Gastrocnemius medialis (tissue), 4 donors: ENCODE results near the gene TUBGCP3. TPM values are rescaled to one million over a fixed set of nuclear protein-coding genes. Genes with fewer than 3 reads are reported as not detected.

Experiments used
- ATAC-seq, 2 donors: fragments of 150-250 bp; one replicate each; pipeline ENCODE4 v1.9.1; 2016
- DNase-seq, 2 donors: peaks; one replicate each; pipeline ENCODE4 v3.0.0-alpha.2; 2019
- H3K27ac ChIP-seq, 4 donors: fragments of 200-600 bp; sonication (generic); 1 replicate in 1 of 4; 2 replicates in 3 of 4; pipeline ENCODE4 v1.5.1; 2016 to 2018; ENCODE audit warnings: mild to moderate bottlenecking in 2 of 4, moderate library complexity in 1 of 4
- H3K27me3 ChIP-seq, 3 donors: fragments of 200-600 bp; sonication (generic) in 2 of 3; 1 replicate in 1 of 3; 2 replicates in 2 of 3; pipeline versions ENCODE4 v1.5.1 to v1.6.0; 2016 to 2019; ENCODE audit warnings: mild to moderate bottlenecking in 1 of 3, moderate library complexity in 1 of 3
- H3K36me3 ChIP-seq, 2 donors: fragments of 200-600 bp; sonication (generic) in 1 of 2; one replicate each; pipeline ENCODE4 v1.5.1; 2017 to 2018
- H3K4me1 ChIP-seq, 2 donors: fragments of 200-600 bp; sonication (generic) in 1 of 2; one replicate each; pipeline ENCODE4 v1.5.1; 2016 to 2017; ENCODE audit warnings: mild to moderate bottlenecking in 2 of 2
- H3K4me3 ChIP-seq, 4 donors: fragments of 200-600 bp; sonication (generic) in 3 of 4; 1 replicate in 1 of 4; 2 replicates in 3 of 4; pipeline ENCODE4 v1.5.1; 2016 to 2019; ENCODE audit warnings: mild to moderate bottlenecking in 2 of 4
- H3K9me3 ChIP-seq, 3 donors: fragments of 200-600 bp; sonication (generic) in 2 of 3; 1 replicate in 1 of 3; 2 replicates in 2 of 3; pipeline ENCODE4 v1.5.1; 2016 to 2019
- CTCF ChIP-seq, 5 experiments: fragments of 450-650 bp in 3 of 5; fragments of 200-600 bp in 2 of 5; sonication (generic) in 2 of 5; IDR thresholded peaks in 4 of 5; conservative IDR thresholded peaks in 1 of 5; 1 replicate in 4 of 5; 2 replicates in 1 of 5; pipeline ENCODE4 v1.5.1; 2016 to 2019; ENCODE audit warnings: antibody characterized with exemption in 5 of 5, mild to moderate bottlenecking in 3 of 5, moderate library complexity in 3 of 5
- POLR2A ChIP-seq, 2 donors: fragments of 450-650 bp; IDR thresholded peaks; one replicate each; pipeline ENCODE4 v1.6.1; 2017; ENCODE audit warnings: antibody characterized with exemption in 2 of 2, mild to moderate bottlenecking in 2 of 2, moderate library complexity in 2 of 2
- in situ Hi-C, 4 donors: fragments of 200-750 bp; cut with MboI; loops; one replicate each; pipeline versions ENCODE4 v1.15.0 to v1.8.0; 2017; ENCODE audit warnings: low sequenced_read_pairs in 4 of 4
- intact Hi-C: fragments of 100-400 bp; cut with DNase I; formaldehyde crosslinking; loops from one replicate; pipeline ENCODE4 v1.15.1; 2023; ENCODE audit warnings: low total_unique reads
- total RNA-seq, 4 donors: library from RNA; depleted of rRNA; stranded (reverse); fragments of >200 nt; gene quantifications; one replicate each; pipeline versions ENCODE4 v1.1.0 to v1.2.3, GENCODE V29; 2016

The TUBGCP3 gene
- total RNA-seq, 4 donors from 2014 or later, result 10.0 to 14.3 (median 11.0) TPM

DNA sequence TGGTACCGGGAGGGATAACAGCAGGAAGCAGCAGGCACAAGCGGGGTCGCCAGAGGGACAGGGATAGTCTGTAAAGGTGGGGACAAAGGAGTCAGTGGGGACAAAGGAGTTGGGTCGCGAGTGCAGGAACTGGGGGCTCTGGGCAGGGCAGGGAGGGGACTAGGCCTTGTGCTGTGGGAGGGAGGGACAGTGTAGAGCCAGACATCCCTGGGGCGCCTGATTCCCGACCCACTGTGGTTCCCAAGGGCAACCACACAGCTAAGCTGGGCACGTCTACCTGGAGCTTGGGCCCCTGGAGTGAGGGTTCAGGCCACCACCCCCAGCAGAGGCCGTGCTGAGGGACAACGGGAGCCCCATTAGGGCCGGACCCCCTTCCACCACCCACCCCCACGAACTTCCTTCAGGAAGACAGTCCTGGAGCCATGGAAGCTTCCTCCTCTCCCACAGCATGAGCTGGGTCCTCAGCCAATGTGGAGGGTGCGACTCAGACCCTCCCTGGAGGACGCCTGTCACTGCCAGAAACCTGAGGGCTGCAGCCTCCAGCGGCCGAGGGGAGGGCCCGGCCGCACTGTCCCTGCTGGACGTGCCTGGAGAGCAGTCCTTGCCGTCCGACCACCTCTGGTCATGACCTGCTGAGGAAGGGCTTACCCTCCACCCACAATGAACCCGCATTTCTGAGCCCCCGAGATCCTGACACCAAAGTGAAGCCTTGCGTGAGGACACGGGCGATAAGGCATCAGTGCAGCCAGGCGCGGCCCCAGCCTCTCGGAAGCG lies 133.9 kb downstream of the TUBGCP3 start:
- Histone ChIP-seq H3K4me3 (no peak overlapping the region), H3K27ac (no peak overlapping the region), H3K9me3 (no peaks in the 10 kb centered on the region), H3K36me3 (no peaks in the 10 kb centered on the region), H3K27me3 (no peaks in the 10 kb centered on the region), H3K4me1 (no peaks in the 10 kb centered on the region)
- DNase-seq, result no peak
- TF ChIP-seq POLR2A (IDR thresholded peaks at IDR 0.05) (no peak), CTCF (IDR thresholded peaks at IDR 0.05 in 4 of 5, conservative IDR thresholded peaks at IDR 0.05 in 1 of 5) (no peak)
- intact Hi-C loops (no loop called here), in situ Hi-C loops (no loop called here)
- no peak for ATAC-seq

GRCh38 chr13:112453207-112453829 lies 134.6 kb downstream of the TUBGCP3 start:
- Histone ChIP-seq H3K27ac (no peak overlapping the region), H3K9me3 (no peaks in the 10 kb centered on the region), H3K4me3 (no peak overlapping the region), H3K4me1 (no peaks in the 10 kb centered on the region), H3K27me3 (no peaks in the 10 kb centered on the region), H3K36me3 (no peaks in the 10 kb centered on the region)
- ATAC-seq (no peak), DNase-seq (no peak)
- intact Hi-C loops (no loop called here), in situ Hi-C loops (no loop called here)
- no peak for TF ChIP-seq CTCF (IDR thresholded peaks at IDR 0.05 in 4 of 5, conservative IDR thresholded peaks at IDR 0.05 in 1 of 5)
- no peak for TF ChIP-seq POLR2A (IDR thresholded peaks at IDR 0.05)

DNA sequence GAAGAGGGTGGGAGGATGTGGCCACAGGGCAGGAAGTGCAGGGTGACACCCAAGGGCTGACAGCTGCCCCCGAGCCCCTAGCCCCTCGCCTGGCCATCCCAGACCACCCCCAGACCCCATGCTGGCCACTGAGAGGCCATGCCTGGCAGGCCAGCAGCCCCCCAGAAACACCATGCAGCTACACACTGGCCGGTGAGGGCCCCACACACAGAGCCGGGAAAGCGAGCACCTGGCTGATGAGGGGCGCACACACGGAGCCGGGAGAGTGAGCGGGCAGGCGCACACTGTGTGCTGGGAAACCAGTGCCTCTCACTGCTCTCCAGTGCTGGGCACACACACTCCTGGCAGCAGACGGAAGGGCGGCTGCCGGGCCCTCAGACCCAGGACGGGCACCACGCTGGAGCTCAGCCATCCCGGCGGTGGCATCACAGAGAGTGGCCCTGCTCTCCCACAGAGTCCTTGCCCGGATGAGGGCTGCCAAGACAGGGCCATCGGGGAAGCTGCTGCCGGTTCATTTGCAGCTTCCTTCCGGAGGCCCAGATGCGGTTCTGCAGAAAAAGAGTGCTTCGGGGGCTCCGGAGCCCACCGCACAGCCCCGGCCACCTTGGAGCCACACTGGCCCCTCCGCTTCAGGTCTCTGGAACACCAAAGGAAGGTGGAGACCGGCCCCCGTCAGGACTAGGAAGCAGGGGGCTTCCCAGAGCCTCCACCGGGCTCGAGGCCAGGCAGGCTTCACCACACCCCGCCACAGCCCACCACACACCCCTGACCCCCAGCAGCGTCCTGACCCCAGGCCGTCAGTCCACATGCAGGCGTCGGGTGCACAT lies 135.4 kb downstream of the TUBGCP3 start:
- DNase-seq, result no peak
- intact Hi-C loops (no loop called here), in situ Hi-C loops (no loop called here)
- no peak for TF ChIP-seq POLR2A (IDR thresholded peaks at IDR 0.05)
- no peak for TF ChIP-seq CTCF (IDR thresholded peaks at IDR 0.05 in 4 of 5, conservative IDR thresholded peaks at IDR 0.05 in 1 of 5)
- Histone ChIP-seq H3K9me3 (no peaks in the 10 kb centered on the region), H3K4me3 (no peak overlapping the region), H3K27ac (no peak overlapping the region), H3K27me3 (no peaks in the 10 kb centered on the region), H3K36me3 (no peaks in the 10 kb centered on the region), H3K4me1 (no peaks in the 10 kb centered on the region)
- ATAC-seq, result no peak

DNA sequence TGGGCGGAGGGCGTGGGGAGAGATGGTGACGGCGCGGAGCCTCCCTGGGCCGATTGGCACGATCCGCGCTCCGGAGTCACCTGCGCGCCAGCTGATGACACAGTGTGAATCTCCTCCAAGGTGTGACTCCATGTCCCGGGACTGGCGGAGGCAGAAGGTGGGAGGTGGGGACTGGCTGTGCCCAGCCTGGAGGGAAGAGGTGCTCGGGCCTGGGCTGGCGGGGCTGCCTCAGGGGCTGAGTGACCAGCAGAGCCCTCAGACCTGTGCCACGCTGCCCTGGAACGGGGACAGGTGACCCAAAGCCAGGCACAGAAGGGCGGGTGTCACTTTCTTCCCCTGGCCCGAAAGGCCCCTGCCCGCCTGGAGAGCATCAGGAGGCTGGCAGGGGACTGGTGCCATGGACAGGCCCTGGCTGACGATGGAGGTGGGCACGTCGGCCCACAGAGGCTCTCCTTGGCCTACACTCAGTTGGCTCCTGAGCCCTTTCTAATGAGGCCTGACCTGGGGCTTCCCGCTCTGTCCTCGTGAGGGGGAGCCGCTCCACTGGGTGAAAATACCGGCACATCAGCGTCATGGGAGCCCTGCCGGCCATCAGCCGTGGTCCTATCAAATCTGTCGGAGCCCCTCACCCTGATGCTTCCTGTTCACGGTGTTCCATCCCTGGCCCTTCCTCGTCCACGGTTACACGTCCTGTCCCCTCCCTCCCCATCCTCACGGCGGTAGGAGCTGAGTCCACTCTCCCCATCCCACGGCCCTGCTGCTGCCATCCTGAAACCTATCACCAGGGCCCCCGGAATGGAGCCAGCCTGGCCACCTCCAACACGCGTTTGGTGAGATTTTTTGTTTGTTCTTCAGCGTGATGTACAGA lies 136.2 kb downstream of the TUBGCP3 start:
- Histone ChIP-seq H3K4me1 (no peaks in the 10 kb centered on the region), H3K4me3 (no peak overlapping the region), H3K27ac (no peak overlapping the region), H3K27me3 (peaks cover 0 to 4% (median 0%) of the 10 kb centered on the region in 3 donors), H3K9me3 (no peaks in the 10 kb centered on the region), H3K36me3 (no peaks in the 10 kb centered on the region)
- ATAC-seq (no peak), DNase-seq (no peak)
- intact Hi-C loops (no loop called here), in situ Hi-C loops (no loop called here)
- TF ChIP-seq CTCF (IDR thresholded peaks at IDR 0.05 in 4 of 5, conservative IDR thresholded peaks at IDR 0.05 in 1 of 5) (no peak), POLR2A (IDR thresholded peaks at IDR 0.05) (no peak)
